HepG2 (cell line): Measurements from ENCODE around the gene LMAN2L. TPM values are rescaled to one million over a fixed set of nuclear protein-coding genes. Genes with fewer than 3 reads are reported as not detected.
A peak's percentile ranks its signal among the peaks of the same experiment; 100 is the strongest.

Source experiments
- ETS1 ChIP-seq: sonication (generic); formaldehyde crosslinking; IDR thresholded peaks from 2 replicates; pipeline ENCODE4 v1.4.0; 2020; ENCODE audit warnings: missing genetic modification reagents
- HDAC1 ChIP-seq: sonication (generic); formaldehyde crosslinking; IDR thresholded peaks from 2 replicates; pipeline ENCODE4 v1.5.1; 2020; ENCODE audit warnings: mild to moderate bottlenecking, missing genetic modification reagents
- HNF1A ChIP-seq, 2 experiments: sonication (generic) in 1 of 2; formaldehyde crosslinking in 1 of 2; IDR thresholded peaks; 2 replicates each; pipeline versions ENCODE4 v1.4.0 to v1.6.1; 2016 to 2020; ENCODE audit warnings: borderline replicate concordance in 1 of 2, low read depth in 1 of 2, mild to moderate bottlenecking in 1 of 2, missing genetic modification reagents in 1 of 2
- MAFK ChIP-seq, 2 experiments: IDR thresholded peaks in 1 of 2; conservative IDR thresholded peaks in 1 of 2; 2 replicates each; pipeline ENCODE4 v1.6.1; 2011; ENCODE audit warnings: improper control_type of control experiment in 2 of 2, low read length in 2 of 2
- MTA1 ChIP-seq: sonication (generic); formaldehyde crosslinking; IDR thresholded peaks from 2 replicates; pipeline ENCODE4 v1.4.0; 2020; ENCODE audit warnings: missing genetic modification reagents, mild to moderate bottlenecking, borderline replicate concordance
- PHF8 ChIP-seq: sonication (generic); formaldehyde crosslinking; IDR thresholded peaks from 2 replicates; pipeline ENCODE4 v1.5.0; 2020; ENCODE audit warnings: missing genetic modification reagents
- SALL1 ChIP-seq: sonication (generic); formaldehyde crosslinking; IDR thresholded peaks from 2 replicates; pipeline ENCODE4 v1.8.0; 2022; ENCODE audit warnings: mild to moderate bottlenecking, missing genetic modification reagents
- STAG1 ChIP-seq: sonication (generic); formaldehyde crosslinking; IDR thresholded peaks from 2 replicates; pipeline ENCODE4 v1.4.0; 2020; ENCODE audit warnings: missing genetic modification reagents
- TBX3 ChIP-seq: fragments of 450-650 bp; IDR thresholded peaks from 2 replicates; pipeline ENCODE4 v1.6.1; 2017; ENCODE audit warnings: antibody characterized with exemption, mild to moderate bottlenecking, inconsistent platforms, borderline replicate concordance
- THAP9 ChIP-seq: sonication (generic); formaldehyde crosslinking; IDR thresholded peaks from 2 replicates; pipeline ENCODE4; 2020; ENCODE audit warnings: missing genetic modification reagents, mild to moderate bottlenecking, borderline replicate concordance
- XRCC5 ChIP-seq: fragments of 200-400 bp; formaldehyde crosslinking; optimal IDR thresholded peaks from 2 replicates; pipeline ENCODE3; 2017; ENCODE audit warnings: mild to moderate bottlenecking, low read length
- ZNF224 ChIP-seq: sonication (generic); formaldehyde crosslinking; IDR thresholded peaks from 2 replicates; pipeline ENCODE4 v1.5.0; 2020; ENCODE audit warnings: mild to moderate bottlenecking, missing genetic modification reagents
- ZNF274 ChIP-seq: sonication (generic); formaldehyde crosslinking; IDR thresholded peaks from 2 replicates; pipeline ENCODE4 v1.5.1; 2020; ENCODE audit warnings: mild to moderate bottlenecking, missing genetic modification reagents
- ZNF572 ChIP-seq: sonication (generic); formaldehyde crosslinking; IDR thresholded peaks from 2 replicates; pipeline ENCODE4 v1.5.1; 2020; ENCODE audit warnings: mild to moderate bottlenecking, missing genetic modification reagents
- ZNF576 ChIP-seq: sonication (generic); formaldehyde crosslinking; IDR thresholded peaks from 2 replicates; pipeline ENCODE4 v1.4.0; 2020; ENCODE audit warnings: mild to moderate bottlenecking, missing genetic modification reagents
- ZNF678 ChIP-seq: sonication (generic); formaldehyde crosslinking; IDR thresholded peaks from 2 replicates; pipeline ENCODE4 v1.4.0; 2020; ENCODE audit warnings: mild to moderate bottlenecking, missing genetic modification reagents
- ZNF777 ChIP-seq: sonication (generic); formaldehyde crosslinking; IDR thresholded peaks from 2 replicates; pipeline ENCODE4 v1.4.0; 2020; ENCODE audit warnings: missing genetic modification reagents
- polyA plus RNA-seq, 8 experiments: library from polyadenylated mRNA; depleted of rRNA in 3 of 8; stranded (reverse) in 7 of 8; unstranded in 1 of 8; fragments of >200 nt; fragmentation: Illumina TruSeq in 4 of 8; extraction: Trizol in 4 of 8; gene quantifications; 2 replicates each; pipeline versions ENCODE4 v1.2.1 to v1.2.3, GENCODE V29; 2011 to 2016; ENCODE audit warnings: low read depth in 4 of 8, missing spikeins in 1 of 8, mixed read lengths in 1 of 8; ENCODE audit not compliant: insufficient read depth in 1 of 8
- total RNA-seq, 5 experiments: library from RNA; depleted of rRNA; stranded (reverse); fragments of >200 nt; fragmentation: Illumina TruSeq; extraction: Trizol; gene quantifications; 2 replicates each; pipeline ENCODE4 v1.2.3, GENCODE V29; 2016; ENCODE audit warnings: low read depth in 1 of 5
- TF ChIP-seq, protein P1 (sequence below): sonication (generic); formaldehyde crosslinking; IDR thresholded peaks from 2 replicates; pipeline ENCODE4 v1.4.0; 2020; ENCODE audit warnings: missing genetic modification reagents, borderline replicate concordance

LMAN2L gene
- total and polyA plus RNA-seq, 2 of the 13 experiments (the other 11 are each of a cell fraction or from before 2014, with no cell fraction given) = 39.1 to 57.9 TPM

- TF ChIP-seq HNF1A (IDR thresholded peaks at IDR 0.05; ENCODE audit: low read depth) (no peak), HNF1A (CRISPR knock-in tag; IDR thresholded peaks at IDR 0.05; ENCODE audit: borderline replicate concordance) (0 out of 2 replicates have a peak, but pooled peaks have one; percentile 41), ZNF274 (CRISPR knock-in tag) (peak; percentile 75; the same call in 1 of the 2 replicates), ZNF224 (CRISPR knock-in tag) (no peak), ZNF572 (CRISPR knock-in tag) (peak; percentile 96), XRCC5 (peak; percentile 30), MTA1 (peak; percentile 50; the same call in 1 of the 2 replicates), SALL1 (CRISPR knock-in tag) (no peak), THAP9 (CRISPR knock-in tag) (peak; percentile 51; the same call in 1 of the 2 replicates), ZNF777 (CRISPR knock-in tag) (peak; percentile 92), STAG1 (CRISPR knock-in tag) (peak; percentile 37), PHF8 (CRISPR knock-in tag) (peak; percentile 48), TBX3 (no peak), ZNF576 (CRISPR knock-in tag) (0 out of 2 replicates have a peak, but pooled peaks have one; percentile 81), MAFK (conservative IDR thresholded peaks at IDR 0.05 in 1 of 2, IDR thresholded peaks at IDR 0.05 in 1 of 2; ENCODE audit: low read length in 2 of 2) (no peak), HDAC1 (CRISPR knock-in tag) (peak; percentile 26), ETS1 (CRISPR knock-in tag) (0 out of 2 replicates have a peak, but pooled peaks have one; percentile 87), ZNF678 (CRISPR knock-in tag) (peak; percentile 42; the same call in 1 of the 2 replicates)
- TF ChIP-seq, protein P1, sequence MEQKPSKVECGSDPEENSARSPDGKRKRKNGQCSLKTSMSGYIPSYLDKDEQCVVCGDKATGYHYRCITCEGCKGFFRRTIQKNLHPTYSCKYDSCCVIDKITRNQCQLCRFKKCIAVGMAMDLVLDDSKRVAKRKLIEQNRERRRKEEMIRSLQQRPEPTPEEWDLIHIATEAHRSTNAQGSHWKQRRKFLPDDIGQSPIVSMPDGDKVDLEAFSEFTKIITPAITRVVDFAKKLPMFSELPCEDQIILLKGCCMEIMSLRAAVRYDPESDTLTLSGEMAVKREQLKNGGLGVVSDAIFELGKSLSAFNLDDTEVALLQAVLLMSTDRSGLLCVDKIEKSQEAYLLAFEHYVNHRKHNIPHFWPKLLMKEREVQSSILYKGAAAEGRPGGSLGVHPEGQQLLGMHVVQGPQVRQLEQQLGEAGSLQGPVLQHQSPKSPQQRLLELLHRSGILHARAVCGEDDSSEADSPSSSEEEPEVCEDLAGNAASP (CRISPR knock-in tag) = no peak
Observed at GRCh38 chr2:96760986-96761832, 21.3 kb upstream of the LMAN2L start (continued).
